Liver (tissue), 9 donors: Measurements from ENCODE around the gene RIC3. TPM values are rescaled to one million over a fixed set of nuclear protein-coding genes. Genes with fewer than 3 reads are reported as not detected.

Source experiments
- DNase-seq: peaks from one replicate; pipeline ENCODE4 v3.0.0-alpha.2; 2017; ENCODE audit warnings: low spot score
- H3K27ac ChIP-seq, 2 donors: one replicate each; pipeline ENCODE4 v1.7.0; 2013; ENCODE audit warnings: inconsistent platforms in 2 of 2, low read length in 2 of 2, control low read depth in 1 of 2, low read depth in 1 of 2, mild to moderate bottlenecking in 1 of 2
- H3K27me3 ChIP-seq, 4 donors: one replicate each; pipeline versions ENCODE4 v1.6.1 to v1.7.0; 2013; ENCODE audit warnings: low read length in 3 of 4, inconsistent platforms in 1 of 4, mild to moderate bottlenecking in 1 of 4, moderate library complexity in 1 of 4; ENCODE audit not compliant: control insufficient read depth in 4 of 4, insufficient read depth in 4 of 4
- H3K36me3 ChIP-seq, 4 donors: one replicate each; pipeline versions ENCODE4 v1.6.1 to v1.7.0; 2013; ENCODE audit warnings: low read length in 3 of 4, mild to moderate bottlenecking in 3 of 4, low read depth in 1 of 4, moderate library complexity in 1 of 4; ENCODE audit not compliant: control insufficient read depth in 4 of 4, insufficient read depth in 3 of 4
- H3K4me1 ChIP-seq, 4 donors: one replicate each; pipeline versions ENCODE4 v1.6.1 to v1.7.0; 2013; ENCODE audit warnings: low read length in 3 of 4, mild to moderate bottlenecking in 3 of 4, moderate library complexity in 1 of 4; ENCODE audit not compliant: control insufficient read depth in 4 of 4, insufficient read depth in 4 of 4
- H3K4me3 ChIP-seq, 3 donors: one replicate each; pipeline versions ENCODE4 v1.6.1 to v1.7.0; 2013; ENCODE audit warnings: low read length in 3 of 3, control low read depth in 1 of 3, low read depth in 1 of 3, mild to moderate bottlenecking in 1 of 3
- H3K9ac ChIP-seq, 2 donors: one replicate each; pipeline ENCODE4 v1.7.0; 2013; ENCODE audit warnings: low read length in 2 of 2, mild to moderate bottlenecking in 2 of 2, moderate library complexity in 2 of 2, control low read depth in 1 of 2, low read depth in 1 of 2
- H3K9me3 ChIP-seq, 4 donors: one replicate each; pipeline versions ENCODE4 v1.6.1 to v1.7.0; 2013; ENCODE audit warnings: low read length in 3 of 4; ENCODE audit not compliant: control insufficient read depth in 4 of 4
- EGR1 ChIP-seq, 2 donors: IDR thresholded peaks; 2 replicates each; pipeline ENCODE4 v1.6.1; 2016 to 2018; ENCODE audit warnings: antibody characterized with exemption in 2 of 2, low read depth in 2 of 2
- FOXA1 ChIP-seq: IDR thresholded peaks from 2 replicates; pipeline ENCODE4 v1.6.1; 2016; ENCODE audit warnings: antibody characterized with exemption
- FOXA2 ChIP-seq: IDR thresholded peaks from 2 replicates; pipeline ENCODE4 v1.6.1; 2016; ENCODE audit warnings: antibody characterized with exemption
- GABPA ChIP-seq, 2 donors: IDR thresholded peaks in 1 of 2; conservative IDR thresholded peaks in 1 of 2; 2 replicates each; pipeline ENCODE4 v1.6.1; 2016; ENCODE audit warnings: antibody characterized with exemption in 2 of 2, mild to moderate bottlenecking in 1 of 2, moderate library complexity in 1 of 2
- HNF4A ChIP-seq, 2 donors: conservative IDR thresholded peaks; 2 replicates each; pipeline ENCODE4 v1.6.1; 2016; ENCODE audit warnings: antibody characterized with exemption in 2 of 2, mild to moderate bottlenecking in 2 of 2
- HNF4G ChIP-seq: IDR thresholded peaks from 2 replicates; pipeline ENCODE4 v1.6.1; 2016; ENCODE audit warnings: antibody characterized with exemption
- NR2F2 ChIP-seq: IDR thresholded peaks from 2 replicates; pipeline ENCODE4 v1.6.1; 2016; ENCODE audit warnings: antibody characterized with exemption
- RAD21 ChIP-seq, 2 donors: IDR thresholded peaks; 2 replicates each; pipeline ENCODE4 v1.6.1; 2016; ENCODE audit warnings: antibody characterized with exemption in 2 of 2, mild to moderate bottlenecking in 2 of 2
- RXRA ChIP-seq, 2 donors: IDR thresholded peaks; 2 replicates each; pipeline ENCODE4 v1.6.1; 2017 to 2018; ENCODE audit warnings: antibody characterized with exemption in 2 of 2, mild to moderate bottlenecking in 1 of 2
- SP1 ChIP-seq: IDR thresholded peaks from 2 replicates; pipeline ENCODE4 v1.6.1; 2018; ENCODE audit warnings: antibody characterized with exemption, mild to moderate bottlenecking
- TAF1 ChIP-seq: conservative IDR thresholded peaks from 2 replicates; pipeline ENCODE4 v1.6.1; 2016; ENCODE audit warnings: antibody characterized with exemption, mild to moderate bottlenecking
- WGBS: extraction: QIAGEN DNeasy Blood & Tissue Kit; methylation state at CpG from one replicate; pipeline ENCODE4 v1.1.7; 2013; 5-methylcytosine and 5-hydroxymethylcytosine counted together
- polyA plus RNA-seq, 2 donors: library from polyadenylated mRNA; stranded (reverse) in 1 of 2; unstranded in 1 of 2; fragments of 200-250 nt in 1 of 2; fragments of >200 nt in 1 of 2; fragmentation: Nextera tagmentation in 1 of 2; extraction: Ambion mirVana in 1 of 2; gene quantifications; one replicate each; pipeline versions ENCODE4 v1.2.1 to v1.2.3, GENCODE V29; 2013 to 2015
- total RNA-seq, 2 donors: library from RNA; depleted of rRNA; stranded (reverse); fragments of >200 nt; gene quantifications; one replicate each; pipeline ENCODE4 v1.2.3, GENCODE V29; 2014
- TF ChIP-seq, protein P1 (sequence below): fragments of 150-350 bp; IDR thresholded peaks from 2 replicates; pipeline ENCODE4 v1.5.1; 2017; ENCODE audit warnings: improper control_type of control experiment, low read depth, low read length; ENCODE audit not compliant: missing input control
- TF ChIP-seq, protein P2 (sequence below): IDR thresholded peaks from 2 replicates; pipeline ENCODE4 v1.6.1; 2016; ENCODE audit warnings: antibody characterized with exemption
- TF ChIP-seq, protein P3 (sequence below): IDR thresholded peaks from 2 replicates; pipeline ENCODE4 v1.6.1; 2016; ENCODE audit warnings: antibody characterized with exemption
- TF ChIP-seq, protein P4 (sequence below): IDR thresholded peaks from 2 replicates; pipeline ENCODE4 v1.6.1; 2016; ENCODE audit warnings: antibody characterized with exemption
- TF ChIP-seq, protein P5 (sequence below): IDR thresholded peaks from 2 replicates; pipeline ENCODE4 v1.6.1; 2016; ENCODE audit warnings: antibody characterized with exemption, mild to moderate bottlenecking
- donor health status: healthy.
- donor health status: healthy.
- donor health status: healthy.
- donor health status: healthy.
- donor health status: healthy.

Gene RIC3
- total and polyA plus RNA-seq, 4 donors: 0.89 to 9.8 (median 4.5) TPM

DNA sequence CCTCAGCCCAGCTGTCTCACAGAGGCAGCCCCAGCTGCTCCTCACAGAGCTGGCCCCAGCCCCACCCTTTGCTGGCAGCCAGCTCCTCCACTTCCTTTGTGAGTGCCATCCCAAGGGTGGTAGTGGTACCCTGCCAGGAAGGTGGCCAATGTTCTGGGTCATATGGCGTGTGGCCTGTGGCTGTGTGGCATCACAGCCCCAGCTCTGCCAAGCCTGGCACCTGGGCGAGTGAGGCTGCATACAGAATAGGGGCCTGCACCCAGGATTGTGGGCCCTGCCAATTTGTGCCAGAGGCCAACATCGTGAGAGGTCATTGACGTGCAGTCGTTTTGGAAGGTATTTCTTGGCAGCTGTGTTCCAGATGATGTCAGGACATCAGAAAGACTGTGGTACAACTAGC is 77.1 kb downstream of the RIC3 start:
- no peak overlapping the region for H3K4me3 ChIP-seq
- H3K9ac ChIP-seq: no peak overlapping the region
- TF ChIP-seq NR2F2 (no peak), EGR1 (IDR thresholded peaks at IDR 0.05; ENCODE audit: low read depth in 2 of 2) (no peak), GABPA (IDR thresholded peaks at IDR 0.05 in 1 of 2, conservative IDR thresholded peaks at IDR 0.05 in 1 of 2) (no peak), SP1 (no peak), HNF4A (conservative IDR thresholded peaks at IDR 0.05) (no peak), FOXA2 (no peak), HNF4G (no peak), TAF1 (no peak), RAD21 (IDR thresholded peaks at IDR 0.05) (no peak), RXRA (IDR thresholded peaks at IDR 0.05) (no peak), FOXA1 (no peak)
- TF ChIP-seq, protein P1, sequence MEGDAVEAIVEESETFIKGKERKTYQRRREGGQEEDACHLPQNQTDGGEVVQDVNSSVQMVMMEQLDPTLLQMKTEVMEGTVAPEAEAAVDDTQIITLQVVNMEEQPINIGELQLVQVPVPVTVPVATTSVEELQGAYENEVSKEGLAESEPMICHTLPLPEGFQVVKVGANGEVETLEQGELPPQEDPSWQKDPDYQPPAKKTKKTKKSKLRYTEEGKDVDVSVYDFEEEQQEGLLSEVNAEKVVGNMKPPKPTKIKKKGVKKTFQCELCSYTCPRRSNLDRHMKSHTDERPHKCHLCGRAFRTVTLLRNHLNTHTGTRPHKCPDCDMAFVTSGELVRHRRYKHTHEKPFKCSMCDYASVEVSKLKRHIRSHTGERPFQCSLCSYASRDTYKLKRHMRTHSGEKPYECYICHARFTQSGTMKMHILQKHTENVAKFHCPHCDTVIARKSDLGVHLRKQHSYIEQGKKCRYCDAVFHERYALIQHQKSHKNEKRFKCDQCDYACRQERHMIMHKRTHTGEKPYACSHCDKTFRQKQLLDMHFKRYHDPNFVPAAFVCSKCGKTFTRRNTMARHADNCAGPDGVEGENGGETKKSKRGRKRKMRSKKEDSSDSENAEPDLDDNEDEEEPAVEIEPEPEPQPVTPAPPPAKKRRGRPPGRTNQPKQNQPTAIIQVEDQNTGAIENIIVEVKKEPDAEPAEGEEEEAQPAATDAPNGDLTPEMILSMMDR: no peak
- TF ChIP-seq, protein P2, sequence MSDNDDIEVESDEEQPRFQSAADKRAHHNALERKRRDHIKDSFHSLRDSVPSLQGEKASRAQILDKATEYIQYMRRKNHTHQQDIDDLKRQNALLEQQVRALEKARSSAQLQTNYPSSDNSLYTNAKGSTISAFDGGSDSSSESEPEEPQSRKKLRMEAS: no peak
- TF ChIP-seq, protein P3, sequence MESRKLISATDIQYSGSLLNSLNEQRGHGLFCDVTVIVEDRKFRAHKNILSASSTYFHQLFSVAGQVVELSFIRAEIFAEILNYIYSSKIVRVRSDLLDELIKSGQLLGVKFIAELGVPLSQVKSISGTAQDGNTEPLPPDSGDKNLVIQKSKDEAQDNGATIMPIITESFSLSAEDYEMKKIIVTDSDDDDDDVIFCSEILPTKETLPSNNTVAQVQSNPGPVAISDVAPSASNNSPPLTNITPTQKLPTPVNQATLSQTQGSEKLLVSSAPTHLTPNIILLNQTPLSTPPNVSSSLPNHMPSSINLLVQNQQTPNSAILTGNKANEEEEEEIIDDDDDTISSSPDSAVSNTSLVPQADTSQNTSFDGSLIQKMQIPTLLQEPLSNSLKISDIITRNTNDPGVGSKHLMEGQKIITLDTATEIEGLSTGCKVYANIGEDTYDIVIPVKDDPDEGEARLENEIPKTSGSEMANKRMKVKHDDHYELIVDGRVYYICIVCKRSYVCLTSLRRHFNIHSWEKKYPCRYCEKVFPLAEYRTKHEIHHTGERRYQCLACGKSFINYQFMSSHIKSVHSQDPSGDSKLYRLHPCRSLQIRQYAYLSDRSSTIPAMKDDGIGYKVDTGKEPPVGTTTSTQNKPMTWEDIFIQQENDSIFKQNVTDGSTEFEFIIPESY: no peak
- TF ChIP-seq, protein P4, sequence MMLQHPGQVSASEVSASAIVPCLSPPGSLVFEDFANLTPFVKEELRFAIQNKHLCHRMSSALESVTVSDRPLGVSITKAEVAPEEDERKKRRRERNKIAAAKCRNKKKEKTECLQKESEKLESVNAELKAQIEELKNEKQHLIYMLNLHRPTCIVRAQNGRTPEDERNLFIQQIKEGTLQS: no peak
- TF ChIP-seq, protein P5, sequence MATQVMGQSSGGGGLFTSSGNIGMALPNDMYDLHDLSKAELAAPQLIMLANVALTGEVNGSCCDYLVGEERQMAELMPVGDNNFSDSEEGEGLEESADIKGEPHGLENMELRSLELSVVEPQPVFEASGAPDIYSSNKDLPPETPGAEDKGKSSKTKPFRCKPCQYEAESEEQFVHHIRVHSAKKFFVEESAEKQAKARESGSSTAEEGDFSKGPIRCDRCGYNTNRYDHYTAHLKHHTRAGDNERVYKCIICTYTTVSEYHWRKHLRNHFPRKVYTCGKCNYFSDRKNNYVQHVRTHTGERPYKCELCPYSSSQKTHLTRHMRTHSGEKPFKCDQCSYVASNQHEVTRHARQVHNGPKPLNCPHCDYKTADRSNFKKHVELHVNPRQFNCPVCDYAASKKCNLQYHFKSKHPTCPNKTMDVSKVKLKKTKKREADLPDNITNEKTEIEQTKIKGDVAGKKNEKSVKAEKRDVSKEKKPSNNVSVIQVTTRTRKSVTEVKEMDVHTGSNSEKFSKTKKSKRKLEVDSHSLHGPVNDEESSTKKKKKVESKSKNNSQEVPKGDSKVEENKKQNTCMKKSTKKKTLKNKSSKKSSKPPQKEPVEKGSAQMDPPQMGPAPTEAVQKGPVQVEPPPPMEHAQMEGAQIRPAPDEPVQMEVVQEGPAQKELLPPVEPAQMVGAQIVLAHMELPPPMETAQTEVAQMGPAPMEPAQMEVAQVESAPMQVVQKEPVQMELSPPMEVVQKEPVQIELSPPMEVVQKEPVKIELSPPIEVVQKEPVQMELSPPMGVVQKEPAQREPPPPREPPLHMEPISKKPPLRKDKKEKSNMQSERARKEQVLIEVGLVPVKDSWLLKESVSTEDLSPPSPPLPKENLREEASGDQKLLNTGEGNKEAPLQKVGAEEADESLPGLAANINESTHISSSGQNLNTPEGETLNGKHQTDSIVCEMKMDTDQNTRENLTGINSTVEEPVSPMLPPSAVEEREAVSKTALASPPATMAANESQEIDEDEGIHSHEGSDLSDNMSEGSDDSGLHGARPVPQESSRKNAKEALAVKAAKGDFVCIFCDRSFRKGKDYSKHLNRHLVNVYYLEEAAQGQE: no peak
- no peak overlapping the region for H3K27ac ChIP-seq
- H3K4me1 ChIP-seq: no peaks in the 10 kb centered on the region
- DNase-seq: no peak
- no peaks in the 10 kb centered on the region for H3K9me3 ChIP-seq
- no peaks in the 10 kb centered on the region for H3K27me3 ChIP-seq
- H3K36me3 ChIP-seq: no peaks in the 10 kb centered on the region
- WGBS: 58% methylated on average over 5 of the region's 5 CpGs

DNA sequence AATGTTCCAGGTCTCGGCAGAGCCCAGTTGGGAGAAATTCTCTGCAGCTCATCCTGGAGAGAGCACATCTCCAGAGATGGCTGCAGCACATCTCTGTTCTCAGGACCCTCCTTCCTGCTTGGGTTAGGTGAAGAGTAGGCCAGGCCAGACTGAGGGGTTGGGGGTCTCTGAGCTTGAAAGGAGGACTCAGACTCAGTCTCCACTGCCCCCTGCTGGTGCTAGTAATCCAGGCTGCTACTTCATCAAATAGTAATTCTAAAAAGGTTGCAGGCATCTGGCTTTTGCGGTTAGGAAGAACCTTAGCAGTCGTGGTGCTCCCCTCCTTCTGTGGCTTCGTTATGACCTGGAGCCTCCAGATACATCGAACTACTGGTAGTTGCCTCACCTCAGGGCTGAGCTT is 78.1 kb downstream of the RIC3 start:
- Histone ChIP-seq H3K27ac (no peak overlapping the region), H3K4me1 (no peaks in the 10 kb centered on the region), H3K9me3 (no peaks in the 10 kb centered on the region), H3K36me3 (no peaks in the 10 kb centered on the region), H3K9ac (no peak overlapping the region), H3K4me3 (no peak overlapping the region), H3K27me3 (no peaks in the 10 kb centered on the region)
- peak; percentile 50 for DNase-seq
- 59% methylated on average over 5 of the region's 5 CpGs for WGBS
- TF ChIP-seq RAD21 (IDR thresholded peaks at IDR 0.05) (peak; percentile 60 to 72), SP1 (no peak)
- TF ChIP-seq, protein P1: peak; percentile 32
